ENCODE measurements around the gene CDH4.

CDH4 gene

GRCh38 chr20:61857414-61857775 is 605.3 kb downstream of the CDH4 start:
- Histone ChIP-seq H3K4me1 (ENCODE audit: control insufficient read depth, insufficient read depth, low read length) (no peaks in the 10 kb centered on the region), H3K36me3 (ENCODE audit: control insufficient read depth in 2 of 2, insufficient read depth in 1 of 2, low read length in 2 of 2) (no peaks in the 10 kb centered on the region), H3K4me3 (ENCODE audit: low read depth, low read length) (no peak overlapping the region), H3K9me3 (ENCODE audit: control insufficient read depth, insufficient read depth, low read depth, low read length) (no peaks in the 10 kb centered on the region), H3K27ac (ENCODE audit: extremely low read depth, low read depth, low read length) (no peak overlapping the region)
- ChIA-PET POLR2A (no interaction called here), CTCF (no interaction called here)
- TF ChIP-seq ZNF10 (tag by site-specific recombination; IDR thresholded peaks at IDR 0.05), result no peak

- no peak for TF ChIP-seq ZIC2 (tag by site-specific recombination; IDR thresholded peaks at IDR 0.05)
- TF ChIP-seq ZNF776 (tag by site-specific recombination; IDR thresholded peaks at IDR 0.05; ENCODE audit: borderline replicate concordance), result no peak
- no peak for TF ChIP-seq ZNF843 (tag by site-specific recombination; IDR thresholded peaks at IDR 0.05)
- TF ChIP-seq ZNF791 (tag by site-specific recombination; IDR thresholded peaks at IDR 0.05), result 0 out of 2 replicates have a peak, but pooled peaks have one; percentile 18
- no peak for TF ChIP-seq YY1 (tag by site-specific recombination; IDR thresholded peaks at IDR 0.05)
- TF ChIP-seq ZNF530 (tag by site-specific recombination; IDR thresholded peaks at IDR 0.05; ENCODE audit: low read depth), result no peak
- peak; percentile 59 for TF ChIP-seq ZSCAN4 (tag by site-specific recombination; IDR thresholded peaks at IDR 0.05)
- TF ChIP-seq ZNF26 (tag by site-specific recombination; IDR thresholded peaks at IDR 0.05), result no peak
- TF ChIP-seq ZBTB11 (tag by site-specific recombination; conservative IDR thresholded peaks at IDR 0.05; ENCODE audit: low read depth), result no peak
- no peak for TF ChIP-seq ZNF664 (tag by site-specific recombination; IDR thresholded peaks at IDR 0.05)
- TF ChIP-seq ZNF311 (tag by site-specific recombination; IDR thresholded peaks at IDR 0.05; ENCODE audit: borderline replicate concordance), result 0 out of 2 replicates have a peak, but pooled peaks have one; percentile 17
- CTCF ChIA-PET, result no interaction called here
- POLR2A ChIA-PET, result no interaction called here
Measured at GRCh38 chr20:61857884-61858283, 605.8 kb downstream of the CDH4 start.

GRCh38 chr20:61859767-61860166 is 607.7 kb downstream of the CDH4 start:
- no peaks in the 10 kb centered on the region for H3K4me1 ChIP-seq (ENCODE audit: control insufficient read depth, insufficient read depth, low read length)
- no peak overlapping the region for H3K27ac ChIP-seq (ENCODE audit: extremely low read depth, low read depth, low read length)
- CTCF ChIA-PET, result no interaction called here
- POLR2A ChIA-PET, result no interaction called here
- H3K9me3 ChIP-seq (ENCODE audit: control insufficient read depth, insufficient read depth, low read depth, low read length), result no peaks in the 10 kb centered on the region
- no peak overlapping the region for H3K4me3 ChIP-seq (ENCODE audit: low read depth, low read length)
- H3K36me3 ChIP-seq (ENCODE audit: control insufficient read depth in 2 of 2, insufficient read depth in 1 of 2, low read length in 2 of 2), result no peaks in the 10 kb centered on the region
- TF ChIP-seq ZNF621 (tag by site-specific recombination; IDR thresholded peaks at IDR 0.05), result no peak
- no peak for TF ChIP-seq KLF16 (tag by site-specific recombination; IDR thresholded peaks at IDR 0.05)
- no peak for TF ChIP-seq SP2 (tag by site-specific recombination; IDR thresholded peaks at IDR 0.05)
- TF ChIP-seq ZNF2 (tag by site-specific recombination; IDR thresholded peaks at IDR 0.05), result no peak
- no peak for TF ChIP-seq ZNF146 (tag by site-specific recombination; IDR thresholded peaks at IDR 0.05)
- TF ChIP-seq ZBTB7A (tag by site-specific recombination; IDR thresholded peaks at IDR 0.05; ENCODE audit: low read depth), result no peak
- no peak for TF ChIP-seq ZFP69B (tag by site-specific recombination; IDR thresholded peaks at IDR 0.05)
- TF ChIP-seq INSM2 (tag by site-specific recombination; IDR thresholded peaks at IDR 0.05), result no peak
- TF ChIP-seq ZBTB20 (tag by site-specific recombination; IDR thresholded peaks at IDR 0.05), result no peak
- no peak for TF ChIP-seq KLF9 (tag by site-specific recombination; IDR thresholded peaks at IDR 0.05; ENCODE audit: low read depth)

More at GRCh38 chr20:61857884-61858283, 605.8 kb downstream of the CDH4 start:
- H3K4me3 ChIP-seq (ENCODE audit: low read depth, low read length), result no peak overlapping the region
- H3K36me3 ChIP-seq (ENCODE audit: control insufficient read depth in 2 of 2, insufficient read depth in 1 of 2, low read length in 2 of 2), result no peaks in the 10 kb centered on the region
- H3K4me1 ChIP-seq (ENCODE audit: control insufficient read depth, insufficient read depth, low read length), result no peaks in the 10 kb centered on the region
- no peaks in the 10 kb centered on the region for H3K9me3 ChIP-seq (ENCODE audit: control insufficient read depth, insufficient read depth, low read depth, low read length)
- H3K27ac ChIP-seq (ENCODE audit: extremely low read depth, low read depth, low read length), result no peak overlapping the region
